Dermis lymphatic vessel endothelial cell (primary cell): Measurements from ENCODE around the gene SNRNP70. TPM values are rescaled to one million over a fixed set of nuclear protein-coding genes. Genes with fewer than 3 reads are reported as not detected.

Source experiments
- total RNA-seq: library from RNA; depleted of rRNA; stranded (reverse); fragments of >200 nt; gene quantifications from 2 replicates; pipeline ENCODE4 v1.2.1, GENCODE V29; 2014

The SNRNP70 gene
- total RNA-seq, result 149 and 151 TPM in 2 replicates

GRCh38 chr19:49085020-49085867, at the start of gene SNRNP70:
Gene SNRNP70, plus strand, starts transcription at chr19:49085451. Its CDS starts 964 bp downstream, at chr19:49086415.

GRCh38 chr19:49036815-49037214, 48.4 kb upstream of the SNRNP70 start, which contains the start of gene CGB1:
Gene CGB1, minus strand, starts transcription at chr19:49036895. Its CDS starts 184 bp downstream, at chr19:49036711.

GRCh38 chr19:49043548-49043947, 41.7 kb upstream of the SNRNP70 start, which contains the start of gene CGB5:
Gene CGB5, plus strand, starts transcription at chr19:49043848. Its CDS starts 362 bp downstream, at chr19:49044210.

GRCh38 chr19:49049011-49049410, 36.2 kb upstream of the SNRNP70 start, which contains the start of gene CGB8:
Gene CGB8, minus strand, starts transcription at chr19:49049111. Its CDS starts 372 bp downstream, at chr19:49048739.

GRCh38 chr19:49057636-49058234, 27.5 kb upstream of the SNRNP70 start, which contains the start of gene CGB7:
Gene CGB7, minus strand, starts transcription at chr19:49057749. Its CDS starts 2,374 bp downstream, at chr19:49055375.

GRCh38 chr19:49064768-49065611, 20.3 kb upstream of the SNRNP70 start, which contains the start of gene NTF4:
Gene NTF4, minus strand, starts transcription at chr19:49064818. Its CDS starts 2,821 bp downstream, at chr19:49061997.

GRCh38 chr19:49113762-49114629, 28.7 kb downstream of the SNRNP70 start, which contains the start of gene LIN7B:
Gene LIN7B, plus strand, starts transcription at chr19:49114370. Its CDS starts 35 bp downstream, at chr19:49114405.

GRCh38 chr19:49118565-49119410, 33.5 kb downstream of the SNRNP70 start, which contains the start of gene C19orf73:
Gene C19orf73, minus strand, starts transcription at chr19:49119143. Its CDS starts 121 bp downstream, at chr19:49119022.

GRCh38 chr19:49119411-49120324, 34.4 kb downstream of the SNRNP70 start, which contains the start of gene PPFIA3:
Gene PPFIA3, plus strand, starts transcription at chr19:49119544. Its CDS starts 8,330 bp downstream, at chr19:49127874.

GRCh38 chr19:49155005-49155819, 70.0 kb downstream of the SNRNP70 start, which contains the start of gene HRC:
Gene HRC, minus strand, starts transcription at chr19:49155396. Its CDS starts 159 bp downstream, at chr19:49155237.

GRCh38 chr19:49157445-49158224, 72.4 kb downstream of the SNRNP70 start, which contains the start of gene TRPM4:
Gene TRPM4, plus strand, starts transcription at chr19:49157792. Its CDS starts 75 bp downstream, at chr19:49157867.

Other genes starting within 250 kb of the SNRNP70 start
- 3.0 and 6.2 TPM in 2 replicates for gene HSD17B14, start 249.0 kb upstream of the SNRNP70 start, total RNA-seq
- gene PLEKHA4, start 216.8 kb upstream of the SNRNP70 start, total RNA-seq, result 5.3 and 7.6 TPM in 2 replicates
- gene PPP1R15A, start 213.0 kb upstream of the SNRNP70 start, total RNA-seq, result 34.9 and 52.9 TPM in 2 replicates
- gene TULP2, start 186.7 kb upstream of the SNRNP70 start, total RNA-seq, result 0.09 and 0.11 TPM in 2 replicates
- 142 and 143 TPM in 2 replicates for gene NUCB1, start 185.1 kb upstream of the SNRNP70 start, total RNA-seq
- not detected in 2 replicates for gene DHDH, start 151.8 kb upstream of the SNRNP70 start, total RNA-seq
- 71.3 and 87.3 TPM in 2 replicates for gene BAX, start 130.6 kb upstream of the SNRNP70 start, total RNA-seq
- 786 and 994 TPM in 2 replicates for gene FTL, start 120.1 kb upstream of the SNRNP70 start, total RNA-seq
- gene GYS1, start 92.1 kb upstream of the SNRNP70 start, total RNA-seq, result 13.4 and 13.8 TPM in 2 replicates
- gene RUVBL2, start 91.6 kb upstream of the SNRNP70 start, total RNA-seq, result 106 and 141 TPM in 2 replicates
- gene LHB, start 68.4 kb upstream of the SNRNP70 start, total RNA-seq, result 0.17 and 0.22 TPM in 2 replicates
- not detected in 2 replicates for gene CGB3, start 61.1 kb upstream of the SNRNP70 start, total RNA-seq
- gene CGB2, start 53.6 kb upstream of the SNRNP70 start, total RNA-seq, result not detected in 2 replicates
- gene CGB1, start 48.6 kb upstream of the SNRNP70 start, total RNA-seq, result not detected in 2 replicates
- not detected in 2 replicates for gene CGB5, start 41.6 kb upstream of the SNRNP70 start, total RNA-seq
- not detected in 2 replicates for gene CGB8, start 36.3 kb upstream of the SNRNP70 start, total RNA-seq
- not detected in 2 replicates for gene CGB7, start 27.7 kb upstream of the SNRNP70 start, total RNA-seq
- not detected in 2 replicates for gene NTF4, start 20.6 kb upstream of the SNRNP70 start, total RNA-seq
- under 0.01 TPM in 1 of 2 replicates, not detected in the other for gene KCNA7, start 12.8 kb upstream of the SNRNP70 start, total RNA-seq
- gene LIN7B, start 28.9 kb downstream of the SNRNP70 start, total RNA-seq, result 1.2 and 2.8 TPM in 2 replicates
- 0.43 TPM in 2 replicates for gene C19orf73, start 33.7 kb downstream of the SNRNP70 start, total RNA-seq
- gene PPFIA3, start 34.1 kb downstream of the SNRNP70 start, total RNA-seq, result 6.6 and 8.0 TPM in 2 replicates
- gene HRC, start 69.9 kb downstream of the SNRNP70 start, total RNA-seq, result under 0.01 TPM in 1 of 2 replicates, not detected in the other
- gene TRPM4, start 72.3 kb downstream of the SNRNP70 start, total RNA-seq, result 16.2 and 17.2 TPM in 2 replicates
- 0.43 and 0.52 TPM in 2 replicates for gene SLC6A16, start 239.7 kb downstream of the SNRNP70 start, total RNA-seq
- gene CD37, start 250.0 kb downstream of the SNRNP70 start, total RNA-seq, result not detected in 2 replicates